Tibial artery (tissue), 4 donors: Measurements from ENCODE around the gene TMEM92.

Source experiments
- DNase-seq, 2 donors: peaks; one replicate each; pipeline ENCODE4 v3.0.0-alpha.2; 2019
- H3K27ac ChIP-seq, 2 donors: fragments of 200-600 bp; sonication (generic) in 1 of 2; 1 replicate in 1 of 2; 2 replicates in 1 of 2; pipeline ENCODE4 v1.5.1; 2018 to 2019; ENCODE audit warnings: mild to moderate bottlenecking in 1 of 2
- H3K27me3 ChIP-seq, 2 donors: fragments of 200-600 bp; sonication (generic) in 1 of 2; one replicate each; pipeline versions ENCODE4 v1.5.1 to v1.6.0; 2016 to 2019
- H3K36me3 ChIP-seq, 3 donors: fragments of 200-600 bp; sonication (generic) in 2 of 3; one replicate each; pipeline ENCODE4 v1.5.1; 2016 to 2019; ENCODE audit warnings: mild to moderate bottlenecking in 2 of 3
- H3K4me1 ChIP-seq, 4 donors: fragments of 200-600 bp; sonication (generic) in 2 of 4; 1 replicate in 3 of 4; 2 replicates in 1 of 4; pipeline ENCODE4 v1.5.1; 2016 to 2019
- H3K4me3 ChIP-seq, 2 donors: fragments of 200-600 bp; sonication (generic) in 1 of 2; 1 replicate in 1 of 2; 2 replicates in 1 of 2; pipeline ENCODE4 v1.5.1; 2018 to 2019; ENCODE audit warnings: mild to moderate bottlenecking in 2 of 2
- H3K9me3 ChIP-seq, 3 donors: fragments of 200-600 bp; sonication (generic) in 1 of 3; one replicate each; pipeline ENCODE4 v1.5.1; 2016 to 2019
- intact Hi-C: fragments of 100-400 bp; cut with DNase I; formaldehyde crosslinking; loops from one replicate; pipeline ENCODE4 v1.15.0; 2023; ENCODE audit warnings: low total_unique reads
- TF ChIP-seq, protein P1 (sequence below), 2 experiments: fragments of 200-600 bp in 1 of 2; fragments of 450-650 bp in 1 of 2; IDR thresholded peaks; one replicate each; pipeline ENCODE4 v1.5.1; 2017 to 2019; ENCODE audit warnings: antibody characterized with exemption in 2 of 2, mild to moderate bottlenecking in 1 of 2, moderate library complexity in 1 of 2

TMEM92 gene

GRCh38 chr17:50278526-50279180 is 4.4 kb downstream of the TMEM92 start:
- H3K4me1 ChIP-seq: peaks cover 0 to under 1% (median 0%) of the 10 kb centered on the region in 4 donors
- H3K4me3 ChIP-seq: no peak overlapping the region
- H3K27me3 ChIP-seq: peaks cover 0 to 37% of the 10 kb centered on the region in 2 donors
- no peak overlapping the region for H3K27ac ChIP-seq
- DNase-seq: no peak
- intact Hi-C loops: no loop called here
- peaks cover 14 to 24% (median 20%) of the 10 kb centered on the region in 3 donors for H3K36me3 ChIP-seq
- TF ChIP-seq, protein P1, sequence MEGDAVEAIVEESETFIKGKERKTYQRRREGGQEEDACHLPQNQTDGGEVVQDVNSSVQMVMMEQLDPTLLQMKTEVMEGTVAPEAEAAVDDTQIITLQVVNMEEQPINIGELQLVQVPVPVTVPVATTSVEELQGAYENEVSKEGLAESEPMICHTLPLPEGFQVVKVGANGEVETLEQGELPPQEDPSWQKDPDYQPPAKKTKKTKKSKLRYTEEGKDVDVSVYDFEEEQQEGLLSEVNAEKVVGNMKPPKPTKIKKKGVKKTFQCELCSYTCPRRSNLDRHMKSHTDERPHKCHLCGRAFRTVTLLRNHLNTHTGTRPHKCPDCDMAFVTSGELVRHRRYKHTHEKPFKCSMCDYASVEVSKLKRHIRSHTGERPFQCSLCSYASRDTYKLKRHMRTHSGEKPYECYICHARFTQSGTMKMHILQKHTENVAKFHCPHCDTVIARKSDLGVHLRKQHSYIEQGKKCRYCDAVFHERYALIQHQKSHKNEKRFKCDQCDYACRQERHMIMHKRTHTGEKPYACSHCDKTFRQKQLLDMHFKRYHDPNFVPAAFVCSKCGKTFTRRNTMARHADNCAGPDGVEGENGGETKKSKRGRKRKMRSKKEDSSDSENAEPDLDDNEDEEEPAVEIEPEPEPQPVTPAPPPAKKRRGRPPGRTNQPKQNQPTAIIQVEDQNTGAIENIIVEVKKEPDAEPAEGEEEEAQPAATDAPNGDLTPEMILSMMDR (IDR thresholded peaks at IDR 0.05): no peak
- no peaks in the 10 kb centered on the region for H3K9me3 ChIP-seq

GRCh38 chr17:50279181-50279526 is 4.9 kb downstream of the TMEM92 start:
- Histone ChIP-seq H3K27ac (no peak overlapping the region), H3K9me3 (no peaks in the 10 kb centered on the region), H3K36me3 (peaks cover 14 to 24% (median 20%) of the 10 kb centered on the region in 3 donors), H3K4me3 (no peak overlapping the region), H3K4me1 (no peaks in the 10 kb centered on the region), H3K27me3 (peaks cover 0 to 34% of the 10 kb centered on the region in 2 donors)
- DNase-seq: no peak
- TF ChIP-seq, protein P1 (IDR thresholded peaks at IDR 0.05): no peak
- intact Hi-C loops: no loop called here

GRCh38 chr17:50279639-50280038 is 5.4 kb downstream of the TMEM92 start:
- Histone ChIP-seq H3K4me3 (no peak overlapping the region), H3K27ac (no peak overlapping the region), H3K36me3 (peaks cover 14 to 24% (median 20%) of the 10 kb centered on the region in 3 donors), H3K27me3 (peaks cover 0 to 29% of the 10 kb centered on the region in 2 donors), H3K9me3 (no peaks in the 10 kb centered on the region), H3K4me1 (no peaks in the 10 kb centered on the region)
- TF ChIP-seq, protein P1 (IDR thresholded peaks at IDR 0.05): no peak
- intact Hi-C loops: no loop called here
- no peak for DNase-seq

GRCh38 chr17:50280068-50280467 is 5.8 kb downstream of the TMEM92 start:
- no peak overlapping the region for H3K4me3 ChIP-seq
- TF ChIP-seq, protein P1 (IDR thresholded peaks at IDR 0.05): no peak
- H3K36me3 ChIP-seq: peaks cover 14 to 24% (median 20%) of the 10 kb centered on the region in 3 donors
- no peaks in the 10 kb centered on the region for H3K9me3 ChIP-seq
- no peak for DNase-seq
- H3K4me1 ChIP-seq: no peaks in the 10 kb centered on the region
- H3K27me3 ChIP-seq: peaks cover 0 to 28% of the 10 kb centered on the region in 2 donors
- intact Hi-C loops: no loop called here
- H3K27ac ChIP-seq: no peak overlapping the region

- Histone ChIP-seq H3K4me1 (no peaks in the 10 kb centered on the region), H3K36me3 (peaks cover 14 to 24% (median 20%) of the 10 kb centered on the region in 3 donors), H3K27me3 (peaks cover 0 to 20% of the 10 kb centered on the region in 2 donors), H3K4me3 (no peak overlapping the region), H3K27ac (no peak overlapping the region), H3K9me3 (no peaks in the 10 kb centered on the region)
- no peak for DNase-seq
- intact Hi-C loops: no loop called here
- TF ChIP-seq, protein P1 (IDR thresholded peaks at IDR 0.05): no peak
Measured at GRCh38 chr17:50280801-50281441, 6.7 kb downstream of the TMEM92 start.
